ENCODE data around the gene LPCAT4.

Gene LPCAT4

DNA sequence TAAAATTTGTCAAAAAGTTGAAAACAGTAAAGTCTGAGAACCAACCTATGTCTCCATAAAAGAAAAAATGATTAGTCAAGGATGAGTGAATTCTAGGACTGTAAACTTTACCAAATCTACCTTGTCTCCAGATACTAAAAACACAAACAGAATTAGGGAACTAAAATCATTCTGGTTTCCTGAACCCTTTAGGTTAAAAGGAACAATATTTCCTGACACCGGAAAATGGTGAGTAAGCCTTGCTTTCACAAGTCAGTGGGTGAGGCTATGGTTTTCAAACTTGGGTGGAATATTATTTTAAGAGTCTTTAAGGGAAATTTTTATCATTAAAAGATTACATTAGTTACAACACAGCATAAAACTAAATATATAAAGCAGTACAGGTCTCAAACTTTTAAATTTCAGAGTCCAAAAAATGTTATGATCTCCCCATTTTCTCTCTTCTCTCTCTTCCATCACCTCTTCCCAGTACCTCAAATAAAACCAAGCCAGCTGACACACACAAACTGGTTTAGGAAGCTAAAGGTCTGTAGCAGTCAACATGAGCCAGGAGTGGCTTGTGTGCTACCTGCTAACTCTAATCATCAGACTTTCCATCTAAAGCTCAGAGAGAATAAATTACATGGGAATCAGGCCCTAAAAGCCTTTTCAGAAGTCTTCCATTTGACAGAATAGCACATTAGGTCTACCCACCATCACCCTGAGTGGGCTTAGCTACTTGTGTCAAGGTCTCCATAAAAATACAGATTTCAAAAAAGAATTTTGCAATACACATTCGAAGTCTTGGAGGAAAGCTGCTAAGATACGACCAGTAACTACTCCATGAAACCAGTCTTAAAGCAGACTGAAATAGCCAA is 31.6 kb downstream of the LPCAT4 start:
- DNase-seq, result no peak

DNA sequence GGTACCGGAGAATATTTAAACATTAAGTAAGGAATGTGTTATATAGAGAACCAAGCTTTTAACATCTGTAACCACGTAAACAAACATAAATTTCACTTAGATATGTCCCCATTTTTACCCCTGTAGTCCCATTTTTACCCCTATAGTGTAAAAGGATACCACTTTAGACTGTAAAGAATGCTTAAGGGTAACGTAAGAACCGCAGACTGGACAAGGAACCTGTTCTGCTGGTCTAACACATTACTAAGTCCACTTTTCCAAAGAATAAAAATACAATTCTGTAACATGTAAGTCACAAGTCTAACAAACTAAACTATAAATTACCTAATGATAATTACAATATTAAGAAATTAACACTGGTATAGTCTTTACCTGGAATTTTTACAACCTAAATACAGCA is 32.3 kb downstream of the LPCAT4 start:
- DNase-seq, result no peak

- no peak for DNase-seq
These were observed 34.4 kb downstream of the LPCAT4 start for GRCh38 chr15:34332553-34333120.

GRCh38 chr15:34331809-34332208 is 35.2 kb downstream of the LPCAT4 start:
- DNase-seq, result no peak

DNA sequence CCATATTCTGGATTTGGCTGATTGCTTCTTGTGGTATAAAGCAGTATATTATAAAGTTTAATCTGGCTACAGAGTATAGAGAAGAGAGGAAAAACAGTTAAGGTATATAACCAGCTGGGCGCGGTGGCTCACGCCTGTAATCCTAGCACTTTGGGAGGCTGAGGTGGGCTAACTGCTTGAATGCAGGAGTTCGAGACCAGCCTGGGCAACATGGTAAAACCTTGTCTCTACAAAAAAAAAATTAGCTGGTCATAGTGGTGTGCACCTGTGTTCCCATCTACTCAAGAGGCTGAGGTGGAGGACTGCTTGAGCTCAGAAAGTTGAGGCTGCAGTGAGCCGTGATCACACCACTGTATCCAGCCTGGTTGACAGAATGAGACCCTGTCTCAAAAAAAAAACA is 36.7 kb downstream of the LPCAT4 start:
- no peak for DNase-seq

GRCh38 chr15:34329006-34329405 is 38.0 kb downstream of the LPCAT4 start:
- DNase-seq, result no peak

- no peak for DNase-seq
These were observed 39.1 kb downstream of the LPCAT4 start for GRCh38 chr15:34327906-34328305.

DNA sequence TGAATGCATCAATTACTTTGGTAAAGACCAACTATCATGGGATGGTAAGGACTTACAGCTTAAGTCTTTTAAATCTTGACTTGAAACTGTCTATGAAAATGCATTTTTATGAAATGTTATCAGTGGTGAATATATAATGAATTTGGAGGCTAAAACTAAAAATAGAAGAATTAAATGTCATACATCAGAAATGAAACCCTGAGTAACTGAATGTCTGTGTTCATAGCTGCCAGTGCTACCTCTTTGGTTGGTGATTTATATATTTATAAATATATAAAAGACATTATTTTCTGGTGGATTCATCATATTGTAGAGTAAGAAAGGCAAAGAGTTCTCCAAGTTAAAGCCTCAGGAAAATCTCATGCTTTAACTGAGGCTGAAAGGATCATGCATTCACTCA is 41.6 kb downstream of the LPCAT4 start:
- DNase-seq, result no peak

- no peak for DNase-seq
These were observed 42.1 kb downstream of the LPCAT4 start for GRCh38 chr15:34324933-34325332.

DNA sequence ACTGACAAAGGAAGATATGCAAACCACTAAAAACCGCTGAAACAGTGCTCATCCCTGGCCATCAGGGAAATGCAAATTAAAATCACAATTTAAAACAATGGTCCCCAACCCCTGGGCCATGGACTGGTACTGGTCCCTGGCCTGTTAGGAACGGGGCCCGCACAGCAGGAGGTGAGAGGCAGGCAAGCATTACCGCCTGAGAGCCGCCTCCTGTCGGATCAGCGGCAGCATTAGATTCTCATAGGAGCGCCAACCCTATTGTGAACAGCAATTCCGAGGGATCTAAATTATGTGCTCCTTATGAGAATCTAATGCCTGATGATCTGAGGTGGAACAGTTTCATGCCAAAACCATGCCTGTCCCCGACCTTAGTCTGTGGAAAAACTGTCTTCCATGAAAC is 43.8 kb downstream of the LPCAT4 start:
- DNase-seq, result no peak

GRCh38 chr15:34318277-34319079 is 48.5 kb downstream of the LPCAT4 start:
- peak; percentile 67 to 90 for DNase-seq

DNA sequence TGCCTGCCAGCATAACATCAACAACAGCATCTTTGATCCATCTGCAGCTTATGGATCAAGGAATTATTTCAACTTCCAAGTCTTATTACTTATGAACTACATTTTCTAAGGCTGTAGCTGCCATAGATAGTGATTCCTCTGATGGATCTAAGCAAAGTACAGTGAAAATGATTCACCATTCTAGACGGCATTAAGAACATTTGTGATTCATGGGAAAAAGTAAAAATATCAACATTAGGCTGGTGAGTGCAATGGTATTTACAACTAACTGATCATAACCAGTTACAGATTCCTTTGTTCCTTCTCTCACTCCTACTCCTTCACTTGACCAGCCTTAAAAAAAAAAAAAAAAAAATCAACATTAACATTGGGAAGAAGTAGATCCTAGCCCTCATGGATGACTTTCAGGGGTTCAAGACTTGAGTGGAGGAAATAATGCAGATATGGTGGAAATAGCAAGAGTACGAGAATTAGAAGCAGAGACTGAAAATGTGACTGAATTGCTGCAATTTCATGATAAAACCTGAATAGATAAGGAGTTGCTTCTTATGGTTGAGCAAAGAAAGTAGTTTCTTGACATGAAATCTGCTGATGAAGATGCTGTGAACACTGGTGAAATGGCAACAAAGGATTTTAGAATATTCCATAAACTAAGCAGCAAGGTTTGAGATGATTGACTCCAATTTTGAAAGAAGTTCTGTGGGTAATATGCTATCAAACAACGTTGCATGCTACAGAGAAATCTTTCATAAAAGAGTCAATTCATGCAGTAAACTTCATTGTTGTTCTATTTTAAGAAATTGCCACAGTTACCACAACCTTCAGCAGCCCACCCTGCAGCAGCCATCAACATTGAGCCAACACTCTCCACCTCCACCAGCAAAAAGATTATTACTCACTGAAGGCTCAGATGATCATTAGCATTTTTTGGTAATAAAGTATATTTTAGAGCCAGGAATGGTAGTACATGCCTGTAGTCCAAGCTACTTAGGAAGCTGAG is 52.2 kb downstream of the LPCAT4 start:
- DNase-seq, result no peak

DNA sequence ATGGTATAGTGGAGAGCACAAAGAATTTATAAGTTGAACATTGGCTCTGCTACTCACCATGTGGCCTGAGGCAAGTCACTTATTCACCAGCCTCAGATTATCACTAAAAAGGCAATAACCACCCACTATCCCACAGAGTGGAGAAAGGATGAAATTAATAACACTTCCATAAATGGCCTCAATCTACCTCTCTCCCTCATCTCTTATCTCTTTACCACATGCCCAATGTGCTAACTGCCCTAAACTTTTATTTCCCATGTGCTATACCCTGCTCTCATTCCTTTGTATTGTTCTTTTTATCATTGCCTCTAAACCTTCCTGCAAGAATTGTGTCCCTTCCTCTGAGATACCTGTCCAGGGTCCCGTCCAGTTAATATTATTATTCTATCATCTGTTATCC is 55.4 kb downstream of the LPCAT4 start:
- DNase-seq, result peak in 1 of 2 experiments; percentile 9
